HG03064 (cell line): ENCODE data around the gene CCDC178.
"Not testable (repeated sequence)": the region's sequence is repeated elsewhere in the genome, so short reads cannot be mapped to it uniquely, and the experiment has no call there.

Source experiments
- ATAC-seq: cut with Tn5 transposase; IDR thresholded peaks from one replicate; pipeline ENCODE4 v1.9.1; 2021; ENCODE audit warnings: low read depth; ENCODE audit not compliant: unreplicated experiment

CCDC178 gene

GRCh38 chr18:33239298-33239697 is 201.2 kb downstream of the CCDC178 start:
- ATAC-seq: peak; percentile 53

DNA sequence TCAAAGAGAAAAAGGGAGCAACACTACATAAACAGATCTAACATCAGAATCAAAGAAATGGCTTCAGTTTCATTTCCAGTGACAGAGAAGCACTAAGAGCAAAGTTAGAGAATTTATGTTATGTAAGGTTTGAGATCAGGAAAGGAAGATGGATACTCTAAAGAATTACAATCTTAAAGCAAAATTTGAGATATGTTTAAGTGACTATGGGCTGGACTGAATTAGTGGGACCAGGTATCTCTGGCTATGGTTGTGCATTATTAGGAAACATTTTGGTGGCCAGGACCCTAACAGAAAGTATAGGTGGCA is 208.2 kb downstream of the CCDC178 start:
- ATAC-seq: no peak

- peak; percentile 91 for ATAC-seq
Measured at GRCh38 chr18:33231474-33232317, 208.8 kb downstream of the CCDC178 start.

DNA sequence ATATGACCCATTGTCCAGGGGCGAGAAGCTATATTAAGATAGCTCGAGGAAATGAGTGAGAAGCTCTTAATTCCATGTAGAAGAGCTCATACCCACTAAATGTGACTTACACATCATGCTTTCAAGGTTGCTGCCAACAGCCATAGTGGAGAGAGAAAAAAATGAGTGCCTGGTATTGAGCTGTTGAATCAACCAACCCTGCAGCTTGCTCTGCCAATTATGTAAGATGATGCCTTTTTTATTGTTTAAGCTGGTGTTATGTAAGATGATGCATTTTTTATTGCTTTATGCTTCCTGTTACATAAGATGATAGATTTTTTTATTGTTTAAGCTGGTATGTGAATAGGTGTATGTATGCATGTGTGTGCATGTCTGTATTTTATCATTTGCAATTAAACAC is 228.2 kb downstream of the CCDC178 start:
- no peak for ATAC-seq

DNA sequence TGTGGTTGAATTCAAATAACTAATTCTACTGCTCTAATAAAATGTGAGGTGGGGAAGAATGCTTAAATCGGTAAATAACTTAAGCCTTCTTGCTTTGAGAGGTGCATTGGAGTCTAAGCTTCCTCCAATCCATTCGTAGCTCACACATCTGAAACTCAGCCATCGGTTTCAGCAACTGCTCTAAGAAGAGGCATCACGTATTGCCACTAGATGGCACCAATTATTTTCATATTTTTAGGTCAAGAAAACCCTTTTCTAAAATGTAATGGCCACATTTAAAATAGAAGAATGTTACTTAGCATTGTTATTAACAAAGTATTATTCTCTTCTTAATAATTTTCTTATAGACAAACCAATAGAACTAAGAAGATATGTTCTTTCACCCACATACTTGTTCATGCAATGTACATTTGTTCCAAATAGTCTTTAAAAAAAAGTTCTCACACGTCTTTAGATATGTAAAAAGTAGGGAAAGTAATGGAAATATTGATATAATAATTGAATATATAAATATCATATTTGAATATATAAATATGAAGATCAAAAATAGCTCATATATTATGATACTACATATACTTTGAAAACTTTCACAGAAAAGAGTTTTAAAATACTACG is 229.8 kb downstream of the CCDC178 start:
- no peak for ATAC-seq

GRCh38 chr18:33205777-33206176 is 234.7 kb downstream of the CCDC178 start:
- no peak for ATAC-seq

DNA sequence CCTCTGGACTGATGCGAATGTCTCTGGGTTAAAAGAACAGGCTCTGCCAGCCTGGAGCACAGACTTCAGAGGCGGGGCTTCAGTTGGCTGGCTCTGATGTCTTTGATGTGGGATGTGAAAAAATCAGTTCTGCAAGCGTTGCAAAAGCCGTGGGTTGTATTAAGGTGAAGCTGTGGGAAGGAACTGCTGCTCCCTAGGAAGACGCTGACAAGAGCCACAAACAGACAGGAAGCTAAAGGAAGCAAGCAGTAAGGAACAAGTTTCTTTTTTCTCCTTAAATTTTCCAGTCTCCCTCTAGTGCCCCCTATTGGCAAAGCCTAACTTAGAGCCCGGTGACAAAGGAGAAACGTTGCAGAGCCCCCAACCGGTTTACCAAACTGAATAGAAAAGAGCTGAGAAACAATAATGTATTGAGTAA is 239.0 kb downstream of the CCDC178 start:
- no peak for ATAC-seq

DNA sequence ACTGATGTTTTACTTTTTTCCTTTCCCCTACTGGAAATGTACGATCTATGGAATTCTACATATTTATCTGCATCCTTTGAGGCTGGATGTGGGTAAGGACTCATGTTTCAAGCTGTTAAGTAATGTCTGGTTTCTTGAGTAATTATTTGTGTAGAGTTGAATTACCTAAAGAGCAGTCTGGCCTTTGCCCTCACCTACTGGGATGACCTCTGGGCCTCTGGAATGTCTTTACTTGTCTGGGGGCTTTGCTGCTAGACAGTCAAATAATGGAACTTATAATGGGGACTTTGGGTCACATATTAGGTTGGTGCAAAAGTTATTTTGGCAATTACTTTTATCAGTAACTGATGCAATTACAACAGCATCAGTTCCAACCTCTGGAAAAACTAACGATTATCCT is 244.7 kb downstream of the CCDC178 start:
- no peak for ATAC-seq

DNA sequence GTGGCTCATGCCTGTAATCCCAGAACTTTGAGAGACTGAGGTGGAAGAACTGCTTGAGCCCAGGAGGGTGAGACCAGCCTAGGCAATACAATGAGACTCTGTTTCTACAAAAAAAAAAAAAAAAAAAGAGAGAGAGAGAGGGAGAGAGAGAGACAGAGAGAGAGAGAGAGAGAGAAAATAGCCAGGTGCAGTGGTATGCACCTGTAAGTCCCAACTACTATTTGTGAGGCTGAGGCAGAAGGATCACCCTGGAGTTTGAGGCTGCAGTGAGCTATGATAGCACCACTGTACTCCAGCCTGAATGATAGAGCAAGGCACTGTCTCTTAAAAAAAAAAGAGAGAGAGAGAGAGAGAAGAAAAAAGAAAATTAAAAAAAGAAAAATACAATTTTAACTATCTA is 245.7 kb downstream of the CCDC178 start:
- no peak for ATAC-seq

DNA sequence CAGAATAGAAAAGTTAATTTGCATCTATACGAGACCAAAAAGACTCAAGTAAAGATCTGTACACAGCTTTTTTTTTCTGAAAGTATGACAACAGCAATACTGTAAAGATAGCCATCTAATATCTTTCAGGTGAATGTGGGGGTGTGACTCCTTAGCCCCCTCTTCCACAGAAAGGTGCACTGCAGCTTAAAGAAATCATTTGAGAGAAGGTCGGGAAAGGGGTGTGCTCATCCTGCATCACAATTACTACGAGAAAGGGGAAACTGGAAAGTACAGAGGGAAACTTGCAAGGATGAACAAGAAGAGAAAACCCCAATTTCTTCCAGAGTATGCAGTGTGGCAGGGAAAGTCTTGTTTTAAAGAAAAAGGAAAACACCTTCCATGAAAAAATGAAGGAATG is 255.6 kb downstream of the CCDC178 start:
- no peak for ATAC-seq

GRCh38 chr18:33184175-33184574 is 256.3 kb downstream of the CCDC178 start:
- no peak for ATAC-seq

DNA sequence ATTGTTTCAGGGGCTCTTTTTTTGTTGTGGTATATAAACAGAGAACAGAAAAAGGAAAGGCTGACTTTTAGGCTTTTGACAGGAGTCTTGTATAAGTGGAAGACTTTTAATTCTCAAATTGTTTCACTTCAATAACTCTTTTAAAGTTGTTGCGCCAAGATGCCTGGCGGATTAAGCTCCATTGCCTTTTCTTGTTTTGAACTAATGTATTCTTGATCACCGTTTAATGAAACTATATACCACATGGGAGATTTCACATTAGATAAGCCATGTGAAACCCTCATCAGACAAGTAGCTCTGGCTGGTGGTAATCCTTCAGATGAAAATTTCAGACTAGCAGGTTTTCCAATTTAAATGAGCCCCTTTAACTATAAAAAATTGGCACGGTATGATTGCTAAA is 257.4 kb downstream of the CCDC178 start:
- ATAC-seq: no peak

DNA sequence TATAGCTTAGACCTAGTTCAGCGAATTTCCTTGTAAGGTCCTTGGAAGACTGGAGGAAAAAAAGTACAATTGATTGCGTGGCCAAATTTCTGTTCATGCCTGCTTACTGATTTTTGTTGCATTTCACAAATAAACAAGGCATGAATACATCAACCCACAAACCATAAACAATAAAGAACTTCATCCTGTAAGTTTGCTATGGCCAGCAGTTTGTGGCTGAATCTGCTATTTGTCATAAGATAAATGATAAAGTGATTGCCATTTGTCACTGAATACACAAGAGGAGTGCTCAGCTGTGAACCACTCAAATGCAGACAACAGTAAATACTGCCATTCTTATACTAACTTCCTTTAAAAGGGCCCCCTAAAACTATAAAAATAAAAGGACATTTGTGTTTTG is 259.5 kb downstream of the CCDC178 start:
- no peak for ATAC-seq

GRCh38 chr18:33169218-33169617 is 271.3 kb downstream of the CCDC178 start:
- ATAC-seq: no peak

GRCh38 chr18:33164121-33164520 is 276.4 kb downstream of the CCDC178 start:
- ATAC-seq: not testable (repeated sequence)

GRCh38 chr18:33161131-33161530 is 279.4 kb downstream of the CCDC178 start:
- ATAC-seq: no peak

GRCh38 chr18:33159151-33159550 is 281.4 kb downstream of the CCDC178 start:
- ATAC-seq: no peak

- ATAC-seq: no peak
Measured at GRCh38 chr18:33157893-33158292, 282.6 kb downstream of the CCDC178 start.

GRCh38 chr18:33156906-33157470 is 283.5 kb downstream of the CCDC178 start:
- no peak for ATAC-seq

DNA sequence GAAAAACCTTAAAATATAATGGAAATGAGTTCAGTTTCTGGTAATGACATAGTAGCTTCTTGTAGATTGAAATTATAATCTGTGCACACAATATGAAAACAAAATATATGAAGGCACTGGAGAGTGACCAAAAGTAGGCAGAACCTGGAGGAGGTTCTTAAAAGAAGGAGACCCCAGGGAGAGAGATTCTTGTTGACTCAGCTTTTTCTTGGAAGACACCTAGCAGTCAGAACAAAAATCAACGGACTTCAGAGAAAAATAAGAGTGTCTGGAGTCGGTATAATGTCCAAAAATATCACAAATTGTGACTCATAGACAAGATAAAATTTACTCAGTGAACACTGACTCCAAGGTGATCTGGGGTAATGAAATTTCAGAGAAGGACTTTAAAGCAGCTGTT is 286.5 kb downstream of the CCDC178 start:
- ATAC-seq: no peak

GRCh38 chr18:33152376-33152775 is 288.1 kb downstream of the CCDC178 start:
- no peak for ATAC-seq

- not testable (repeated sequence) for ATAC-seq
Measured at GRCh38 chr18:33147811-33148210, 292.7 kb downstream of the CCDC178 start.
